NCI-H345 treated with DMSO at 0.1 percent for 48 hours (cell line): Measurements from ENCODE around the gene CEP250.
"Not testable (repeated sequence)": the region's sequence is repeated elsewhere in the genome, so short reads cannot be mapped to it uniquely, and the experiment has no call there.

Source experiments
- DNase-seq: peaks from one replicate; lab custom pipeline; 2025; ENCODE audit not compliant: unreplicated experiment; lab: John Stamatoyannopoulos, UW

CEP250 gene

DNA sequence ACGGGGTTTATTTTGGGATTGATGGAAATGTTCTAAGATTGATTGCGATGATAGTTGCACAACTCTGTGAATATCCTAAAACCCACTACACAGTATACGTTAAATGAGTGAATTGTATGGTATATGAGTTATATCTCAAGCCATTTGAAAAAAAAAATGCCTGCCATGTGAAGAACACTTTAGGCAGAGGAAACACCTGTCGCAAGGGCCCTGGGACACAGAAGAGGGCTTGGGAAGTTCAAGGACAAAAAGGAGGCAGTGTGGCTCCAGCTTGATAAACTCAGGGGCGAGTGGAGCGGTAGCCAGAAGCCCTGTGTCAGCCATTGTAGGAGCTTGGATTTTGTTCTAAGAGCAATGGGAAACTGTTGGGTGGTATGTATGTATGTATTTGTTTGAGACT lies 37.0 kb downstream of the CEP250 start:
- DNase-seq, result no peak

DNA sequence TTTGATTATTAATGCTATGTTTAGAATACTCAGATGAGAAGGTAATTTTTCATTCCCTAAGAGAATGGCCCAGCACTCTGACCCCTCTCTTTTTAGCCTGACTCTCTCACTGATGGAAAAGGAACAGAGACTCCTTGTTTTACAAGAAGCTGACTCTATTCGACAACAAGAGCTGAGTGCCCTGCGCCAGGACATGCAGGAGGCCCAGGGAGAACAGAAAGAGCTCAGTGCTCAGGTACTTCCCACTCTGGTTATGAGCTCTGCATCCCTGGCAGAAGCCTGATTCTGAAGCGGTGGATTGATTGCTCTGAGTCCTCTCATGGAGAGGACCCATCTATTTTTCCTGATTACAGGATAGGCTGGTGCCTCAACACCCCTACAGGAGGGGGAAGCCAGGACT lies 41.1 kb downstream of the CEP250 start:
- no peak for DNase-seq

DNA sequence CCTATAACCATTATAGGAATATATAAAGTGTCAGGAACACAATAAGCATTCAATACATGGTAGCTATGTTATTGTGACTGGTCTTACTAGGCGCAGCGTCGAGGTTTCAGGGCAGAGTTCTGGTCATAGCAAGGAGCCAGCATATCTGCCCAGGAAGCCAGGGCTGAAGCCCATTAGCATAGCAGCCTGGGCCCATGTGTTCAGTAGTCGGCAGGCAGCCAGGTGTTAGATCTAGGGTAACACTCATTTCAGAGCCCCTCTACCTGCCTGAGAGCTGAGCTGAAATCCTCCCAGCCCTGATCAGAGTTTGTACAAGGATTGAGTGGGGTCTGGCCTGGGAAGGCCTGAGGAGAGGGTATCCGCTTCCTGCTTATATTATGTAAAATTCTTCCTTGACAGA lies 41.9 kb downstream of the CEP250 start:
- DNase-seq, result no peak

DNA sequence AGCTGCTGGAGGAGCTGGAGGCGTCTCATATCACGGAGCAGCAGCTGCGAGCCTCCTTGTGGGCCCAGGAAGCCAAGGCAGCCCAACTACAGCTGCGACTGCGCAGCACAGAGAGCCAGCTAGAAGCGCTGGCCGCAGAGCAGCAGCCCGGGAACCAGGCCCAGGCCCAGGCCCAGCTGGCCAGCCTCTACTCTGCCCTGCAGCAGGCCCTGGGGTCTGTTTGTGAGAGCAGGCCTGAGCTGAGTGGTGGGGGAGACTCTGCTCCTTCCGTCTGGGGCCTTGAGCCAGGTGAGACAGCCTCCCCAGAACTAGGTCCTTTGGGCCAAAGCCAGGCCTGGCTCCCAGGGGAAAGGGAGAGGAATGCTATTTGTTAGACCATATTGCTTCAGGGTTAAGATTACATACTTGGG lies 42.4 kb downstream of the CEP250 start:
- no peak for DNase-seq

DNA sequence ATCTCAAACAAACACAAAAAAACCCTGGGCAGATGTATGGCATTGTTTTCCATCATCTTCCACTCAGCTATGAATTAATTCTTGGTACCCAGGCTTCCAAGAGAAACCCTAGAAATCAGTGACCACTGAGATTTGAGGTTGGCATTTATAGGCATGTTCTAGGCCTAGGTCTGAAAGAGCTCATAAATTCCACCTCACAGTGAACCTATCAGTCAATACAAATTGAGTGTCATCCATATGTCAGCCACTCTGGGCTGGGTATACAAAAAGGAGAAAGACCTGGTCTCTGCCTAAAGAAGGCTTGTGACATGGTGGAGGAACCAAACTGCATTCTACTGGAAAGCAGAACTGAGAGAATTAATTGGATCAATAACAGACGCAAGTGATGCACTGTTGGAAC lies 43.9 kb downstream of the CEP250 start:
- DNase-seq, result no peak

DNA sequence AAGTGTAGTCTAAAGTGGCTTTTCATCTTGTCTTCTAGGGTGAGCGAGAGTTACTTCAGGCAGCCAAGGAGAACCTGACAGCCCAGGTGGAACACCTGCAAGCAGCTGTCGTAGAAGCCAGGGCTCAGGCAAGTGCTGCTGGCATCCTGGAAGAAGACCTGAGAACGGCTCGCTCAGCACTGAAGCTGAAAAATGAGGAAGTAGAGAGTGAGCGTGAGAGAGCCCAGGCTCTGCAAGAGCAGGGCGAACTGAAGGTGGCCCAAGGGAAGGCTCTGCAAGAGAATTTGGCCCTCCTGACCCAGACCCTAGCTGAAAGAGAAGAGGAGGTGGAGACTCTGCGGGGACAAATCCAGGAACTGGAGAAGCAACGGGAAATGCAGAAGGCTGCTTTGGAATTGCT lies 47.0 kb downstream of the CEP250 start:
- DNase-seq, result no peak

GRCh38 chr20:35503281-35503680 lies 47.9 kb downstream of the CEP250 start:
- no peak for DNase-seq

DNA sequence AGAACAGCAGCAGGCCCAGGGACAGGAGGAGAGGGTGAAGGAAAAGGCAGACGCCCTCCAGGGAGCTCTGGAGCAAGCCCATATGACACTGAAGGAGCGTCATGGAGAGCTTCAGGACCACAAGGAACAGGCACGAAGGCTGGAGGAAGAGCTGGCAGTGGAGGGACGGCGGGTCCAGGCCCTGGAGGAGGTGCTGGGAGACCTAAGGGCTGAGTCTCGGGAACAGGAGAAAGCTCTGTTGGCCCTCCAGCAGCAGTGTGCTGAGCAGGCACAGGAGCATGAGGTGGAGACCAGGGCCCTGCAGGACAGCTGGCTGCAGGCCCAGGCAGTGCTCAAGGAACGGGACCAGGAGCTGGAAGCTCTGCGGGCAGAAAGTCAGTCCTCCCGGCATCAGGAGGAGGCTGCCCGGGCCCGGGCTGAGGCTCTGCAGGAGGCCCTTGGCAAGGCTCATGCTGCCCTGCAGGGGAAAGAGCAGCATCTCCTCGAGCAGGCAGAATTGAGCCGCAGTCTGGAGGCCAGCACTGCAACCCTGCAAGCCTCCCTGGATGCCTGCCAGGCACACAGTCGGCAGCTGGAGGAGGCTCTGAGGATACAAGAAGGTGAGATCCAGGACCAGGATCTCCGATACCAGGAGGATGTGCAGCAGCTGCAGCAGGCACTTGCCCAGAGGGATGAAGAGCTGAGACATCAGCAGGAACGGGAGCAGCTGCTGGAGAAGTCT lies 48.6 kb downstream of the CEP250 start:
- DNase-seq, result no peak

GRCh38 chr20:35504751-35505150 lies 49.4 kb downstream of the CEP250 start:
- DNase-seq, result no peak

DNA sequence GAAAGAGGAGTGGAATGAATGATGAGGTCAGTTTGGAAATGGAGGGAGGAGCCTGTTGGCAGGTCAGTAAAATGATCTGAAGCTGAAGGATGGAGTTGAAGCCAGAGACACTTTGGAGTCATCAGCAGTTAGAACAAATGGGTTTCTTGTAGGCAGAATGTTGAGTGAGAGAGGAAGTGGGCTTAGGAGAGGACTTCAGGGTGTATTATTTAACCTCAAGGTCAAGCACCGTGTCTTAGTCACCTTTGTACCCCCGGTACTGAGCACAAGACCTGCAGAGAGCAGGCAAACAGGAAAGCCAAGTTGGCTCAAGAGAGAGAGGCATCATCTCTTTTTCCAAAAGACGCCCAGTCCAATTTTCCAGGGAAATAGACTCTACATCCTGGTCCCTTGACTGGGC lies 50.8 kb downstream of the CEP250 start:
- DNase-seq, result no peak

DNA sequence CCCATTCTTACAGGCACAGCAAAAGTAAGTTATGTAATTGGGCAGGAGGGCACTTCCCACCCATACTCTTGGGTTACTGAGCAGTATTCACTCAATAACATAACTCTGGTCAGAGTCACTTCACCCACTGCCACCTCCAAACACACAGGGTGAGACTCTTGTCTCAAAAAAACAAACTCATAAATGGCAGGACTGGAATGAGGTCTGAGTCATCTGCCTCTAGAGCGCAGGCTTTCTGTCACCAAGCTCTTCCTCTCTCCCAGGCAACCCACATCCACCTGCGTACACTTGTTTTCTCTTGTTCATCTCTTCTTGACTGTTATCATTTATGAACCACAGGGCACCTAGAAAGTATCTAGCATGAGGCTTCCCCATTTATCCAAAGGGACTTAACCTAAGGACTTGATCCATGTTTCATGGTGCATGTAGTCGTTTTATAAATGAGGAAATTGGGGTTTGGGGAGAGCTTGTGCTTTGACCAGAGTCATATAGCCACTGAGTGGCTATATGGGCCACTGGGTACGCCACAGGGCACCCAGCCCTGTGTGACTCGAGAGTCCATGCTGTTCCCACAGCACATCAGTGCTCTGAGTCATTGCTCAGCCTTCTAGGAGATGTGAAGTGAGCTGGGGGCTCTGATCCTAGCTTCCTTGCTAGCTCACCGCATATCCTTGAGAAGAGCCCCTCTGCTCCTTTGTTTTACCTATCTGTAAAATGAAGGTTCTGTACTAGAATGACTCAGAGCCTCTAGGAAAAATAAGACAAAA lies 51.7 kb downstream of the CEP250 start:
- DNase-seq, result no peak

GRCh38 chr20:35508493-35509218 lies 53.3 kb downstream of the CEP250 start:
- DNase-seq, result no peak

GRCh38 chr20:35510951-35511735 lies 55.7 kb downstream of the CEP250 start:
- no peak for DNase-seq

- DNase-seq, result no peak
Measured at GRCh38 chr20:35511814-35512420, 56.5 kb downstream of the CEP250 start.

- DNase-seq, result no peak
Measured at GRCh38 chr20:35514371-35514932, 59.1 kb downstream of the CEP250 start.

DNA sequence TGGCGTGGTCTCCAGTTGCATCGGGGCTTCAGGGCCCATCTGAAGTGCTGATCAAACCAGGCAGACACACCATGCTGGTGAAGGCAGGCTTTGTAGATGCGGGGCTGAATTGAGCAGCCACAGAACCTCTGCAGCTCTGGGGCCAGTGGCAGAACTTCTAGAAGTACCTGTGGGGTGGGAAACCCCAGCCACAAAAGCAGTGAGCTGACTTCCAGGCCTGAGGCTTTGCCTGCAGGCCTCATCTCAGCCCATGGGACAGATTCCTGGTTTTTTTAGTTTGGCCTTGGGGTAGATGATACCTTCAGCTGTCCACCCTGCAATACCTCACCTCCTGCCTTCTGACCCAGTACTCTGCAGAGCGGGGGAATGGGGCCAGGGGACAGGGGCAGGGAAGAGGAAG lies 59.9 kb downstream of the CEP250 start:
- DNase-seq, result no peak

GRCh38 chr20:35515949-35516645 lies 60.7 kb downstream of the CEP250 start:
- no peak for DNase-seq

DNA sequence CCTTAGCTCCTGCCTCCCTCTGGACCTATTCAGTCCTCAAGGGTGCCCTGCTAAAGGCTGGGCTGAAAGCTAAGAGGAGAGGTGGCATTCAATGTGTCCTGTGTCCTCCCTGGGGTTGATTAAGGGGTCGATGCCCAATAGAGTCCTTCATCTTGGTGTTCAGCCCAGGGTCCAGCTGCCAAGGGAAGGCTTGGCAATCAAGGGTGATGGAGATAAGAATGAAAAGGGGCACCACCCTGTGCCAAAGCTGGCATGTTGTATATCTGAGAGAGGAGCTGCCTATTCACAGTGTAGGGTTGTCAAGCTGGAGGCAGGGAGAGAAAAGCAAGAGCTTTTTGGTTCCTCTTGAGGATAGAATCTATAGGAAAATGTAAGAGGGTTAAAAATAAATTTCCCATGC lies 61.7 kb downstream of the CEP250 start:
- no peak for DNase-seq

- not testable (repeated sequence) for DNase-seq
Measured at GRCh38 chr20:35517767-35518166, 62.4 kb downstream of the CEP250 start.

- no peak for DNase-seq
Measured at GRCh38 chr20:35518955-35519354, 63.6 kb downstream of the CEP250 start.
